ENCODE results near the gene FER1L5. TPM values are rescaled to one million over a fixed set of nuclear protein-coding genes. Genes with fewer than 3 reads are reported as not detected.
"Not testable (repeated sequence)": the region's sequence is repeated elsewhere in the genome, so short reads cannot be mapped to it uniquely, and the experiment has no call there.

FER1L5 gene
- total RNA-seq, 2 experiments from 2014 or later, result not detected

GRCh38 chr2:96655526-96655925 is 13.0 kb downstream of the FER1L5 start:
- DNase-seq, result no peak
- H3K4me3 Mint-ChIP-seq, result no peak overlapping the region
- H3K4me1 Mint-ChIP-seq, result no peaks in the 10 kb centered on the region
- H3K27me3 Mint-ChIP-seq, result no peaks in the 10 kb centered on the region
- H3K27ac Mint-ChIP-seq, result no peak overlapping the region
- H3K36me3 Mint-ChIP-seq, result no peaks in the 10 kb centered on the region
- no peaks in the 10 kb centered on the region for H3K9me3 Mint-ChIP-seq

- H3K9me3 Mint-ChIP-seq, result no peaks in the 10 kb centered on the region
- H3K4me3 Mint-ChIP-seq, result no peak overlapping the region
- H3K4me1 Mint-ChIP-seq, result no peaks in the 10 kb centered on the region
- no peaks in the 10 kb centered on the region for H3K36me3 Mint-ChIP-seq
- DNase-seq, result no peak
- no peak overlapping the region for H3K27ac Mint-ChIP-seq
- no peaks in the 10 kb centered on the region for H3K27me3 Mint-ChIP-seq
Observed at GRCh38 chr2:96656540-96656939, 14.0 kb downstream of the FER1L5 start.

GRCh38 chr2:96661324-96661723 is 18.8 kb downstream of the FER1L5 start:
- Mint-ChIP-seq H3K27me3 (no peaks in the 10 kb centered on the region), H3K36me3 (no peaks in the 10 kb centered on the region), H3K27ac (no peak overlapping the region), H3K4me3 (no peak overlapping the region), H3K9me3 (no peaks in the 10 kb centered on the region), H3K4me1 (no peaks in the 10 kb centered on the region)
- no peak for DNase-seq

- H3K36me3 Mint-ChIP-seq, result no peaks in the 10 kb centered on the region
Observed at GRCh38 chr2:96662360-96662759, 19.8 kb downstream of the FER1L5 start.

GRCh38 chr2:96663177-96663576 is 20.6 kb downstream of the FER1L5 start:
- no peak overlapping the region for H3K4me3 Mint-ChIP-seq
- H3K36me3 Mint-ChIP-seq, result no peaks in the 10 kb centered on the region
- no peak overlapping the region for H3K27ac Mint-ChIP-seq
- no peak for DNase-seq
- no peaks in the 10 kb centered on the region for H3K4me1 Mint-ChIP-seq
- H3K9me3 Mint-ChIP-seq, result no peaks in the 10 kb centered on the region
- no peaks in the 10 kb centered on the region for H3K27me3 Mint-ChIP-seq

More at GRCh38 chr2:96662360-96662759, 19.8 kb downstream of the FER1L5 start:
- no peak overlapping the region for H3K4me3 Mint-ChIP-seq
- no peaks in the 10 kb centered on the region for H3K27me3 Mint-ChIP-seq
- H3K27ac Mint-ChIP-seq, result no peak overlapping the region
- no peaks in the 10 kb centered on the region for H3K4me1 Mint-ChIP-seq
- H3K9me3 Mint-ChIP-seq, result no peaks in the 10 kb centered on the region
- no peak for DNase-seq

- H3K4me3 Mint-ChIP-seq, result no peak overlapping the region
- H3K27me3 Mint-ChIP-seq, result no peaks in the 10 kb centered on the region
- no peaks in the 10 kb centered on the region for H3K4me1 Mint-ChIP-seq
- no peak for DNase-seq
- no peaks in the 10 kb centered on the region for H3K9me3 Mint-ChIP-seq
- no peak overlapping the region for H3K27ac Mint-ChIP-seq
- no peaks in the 10 kb centered on the region for H3K36me3 Mint-ChIP-seq
Observed at GRCh38 chr2:96663829-96664228, 21.3 kb downstream of the FER1L5 start.

GRCh38 chr2:96664366-96664925 is 21.9 kb downstream of the FER1L5 start:
- Mint-ChIP-seq H3K27ac (no peak overlapping the region), H3K4me1 (no peaks in the 10 kb centered on the region), H3K36me3 (no peaks in the 10 kb centered on the region), H3K4me3 (no peak overlapping the region), H3K27me3 (no peaks in the 10 kb centered on the region), H3K9me3 (no peaks in the 10 kb centered on the region)
- DNase-seq, result no peak

- H3K27me3 Mint-ChIP-seq, result no peaks in the 10 kb centered on the region
- no peak overlapping the region for H3K4me3 Mint-ChIP-seq
- H3K4me1 Mint-ChIP-seq, result no peaks in the 10 kb centered on the region
- no peaks in the 10 kb centered on the region for H3K9me3 Mint-ChIP-seq
- H3K27ac Mint-ChIP-seq, result no peak overlapping the region
- DNase-seq, result no peak
- no peaks in the 10 kb centered on the region for H3K36me3 Mint-ChIP-seq
Observed at GRCh38 chr2:96665083-96665569, 22.6 kb downstream of the FER1L5 start.

- not testable (repeated sequence) for H3K36me3 Mint-ChIP-seq, H3K27ac Mint-ChIP-seq, H3K4me3 Mint-ChIP-seq
Observed at GRCh38 chr2:96665717-96666116, 23.2 kb downstream of the FER1L5 start.

GRCh38 chr2:96668771-96669170 is 26.2 kb downstream of the FER1L5 start:
- H3K36me3 Mint-ChIP-seq, result no peaks in the 10 kb centered on the region
- no peaks in the 10 kb centered on the region for H3K4me1 Mint-ChIP-seq
- H3K4me3 Mint-ChIP-seq, result no peak overlapping the region
- no peaks in the 10 kb centered on the region for H3K9me3 Mint-ChIP-seq
- H3K27me3 Mint-ChIP-seq, result no peaks in the 10 kb centered on the region
- DNase-seq, result no peak
- no peak overlapping the region for H3K27ac Mint-ChIP-seq

More at GRCh38 chr2:96665717-96666116, 23.2 kb downstream of the FER1L5 start:
- DNase-seq, H3K9me3 Mint-ChIP-seq, H3K27me3 Mint-ChIP-seq, H3K4me1 Mint-ChIP-seq: not testable (repeated sequence)

- DNase-seq, result no peak
- H3K4me1 Mint-ChIP-seq, result no peaks in the 10 kb centered on the region
- no peak overlapping the region for H3K4me3 Mint-ChIP-seq
- no peak overlapping the region for H3K27ac Mint-ChIP-seq
- H3K36me3 Mint-ChIP-seq, result no peaks in the 10 kb centered on the region
- H3K27me3 Mint-ChIP-seq, result no peaks in the 10 kb centered on the region
- H3K9me3 Mint-ChIP-seq, result no peaks in the 10 kb centered on the region
Observed at GRCh38 chr2:96669539-96670215, 27.1 kb downstream of the FER1L5 start.

GRCh38 chr2:96679848-96680247 is 37.3 kb downstream of the FER1L5 start:
- H3K36me3 Mint-ChIP-seq, result no peaks in the 10 kb centered on the region
- no peaks in the 10 kb centered on the region for H3K4me1 Mint-ChIP-seq
- no peak overlapping the region for H3K4me3 Mint-ChIP-seq
- H3K9me3 Mint-ChIP-seq, result no peaks in the 10 kb centered on the region
- no peaks in the 10 kb centered on the region for H3K27me3 Mint-ChIP-seq
- no peak for DNase-seq
- H3K27ac Mint-ChIP-seq, result no peak overlapping the region

GRCh38 chr2:96680561-96681141 is 38.1 kb downstream of the FER1L5 start:
- Mint-ChIP-seq H3K27me3 (no peaks in the 10 kb centered on the region), H3K27ac (no peak overlapping the region), H3K9me3 (no peaks in the 10 kb centered on the region), H3K4me3 (no peak overlapping the region), H3K4me1 (no peaks in the 10 kb centered on the region), H3K36me3 (no peaks in the 10 kb centered on the region)
- no peak for DNase-seq

GRCh38 chr2:96681540-96681939 is 39.0 kb downstream of the FER1L5 start:
- H3K4me1 Mint-ChIP-seq, result no peaks in the 10 kb centered on the region
- H3K4me3 Mint-ChIP-seq, result no peak overlapping the region
- no peaks in the 10 kb centered on the region for H3K36me3 Mint-ChIP-seq
- H3K9me3 Mint-ChIP-seq, result no peaks in the 10 kb centered on the region
- no peak overlapping the region for H3K27ac Mint-ChIP-seq
- H3K27me3 Mint-ChIP-seq, result no peaks in the 10 kb centered on the region
- DNase-seq, result no peak

GRCh38 chr2:96683307-96683706 is 40.7 kb downstream of the FER1L5 start:
- Mint-ChIP-seq H3K4me3 (no peak overlapping the region), H3K27me3 (no peaks in the 10 kb centered on the region), H3K9me3 (no peaks in the 10 kb centered on the region), H3K27ac (no peak overlapping the region), H3K4me1 (no peaks in the 10 kb centered on the region), H3K36me3 (no peaks in the 10 kb centered on the region)
- DNase-seq, result no peak
